Posterior cingulate gyrus (tissue), 11 donors: ENCODE results near the gene RAB3GAP2.
"Not testable (repeated sequence)": the region's sequence is repeated elsewhere in the genome, so short reads cannot be mapped to it uniquely, and the experiment has no call there.

Experiments
- DNase-seq, 10 donors: peaks; one replicate each; pipeline versions ENCODE4 v3.0.0 to v3.0.0-alpha.2; 2020 to 2021; ENCODE audit warnings: mixed read lengths in 3 of 10
- intact Hi-C: fragments of 100-400 bp; cut with DNase I; formaldehyde crosslinking; loops from one replicate; pipeline ENCODE4 v1.15.1; 2023

The RAB3GAP2 gene

DNA sequence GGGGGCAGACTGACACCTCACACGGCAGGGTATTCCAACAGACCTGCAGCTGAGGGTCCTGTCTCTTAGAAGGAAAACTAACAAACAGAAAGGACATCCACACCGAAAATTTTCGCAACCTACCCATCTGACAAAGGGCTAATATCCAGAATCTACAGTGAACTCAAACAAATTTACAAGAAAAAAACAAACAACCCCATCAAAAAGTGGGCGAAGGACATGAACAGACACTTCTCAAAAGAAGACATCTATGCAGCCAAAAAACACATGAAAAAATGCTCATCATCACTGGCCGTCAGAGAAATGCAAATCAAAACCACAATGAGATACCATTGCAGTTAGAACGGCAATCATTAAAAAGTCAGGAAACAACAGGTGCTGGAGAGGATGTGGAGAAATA is 26.4 kb downstream of the RAB3GAP2 start:
- DNase-seq, intact Hi-C loops: not testable (repeated sequence)

GRCh38 chr1:220243947-220244346 is 28.3 kb downstream of the RAB3GAP2 start:
- no peak for DNase-seq

GRCh38 chr1:220241072-220241663 is 31.1 kb downstream of the RAB3GAP2 start:
- no peak for DNase-seq
- intact Hi-C loops, result no loop called here

More at GRCh38 chr1:220243947-220244346, 28.3 kb downstream of the RAB3GAP2 start:
- intact Hi-C loops, result no loop called here

DNA sequence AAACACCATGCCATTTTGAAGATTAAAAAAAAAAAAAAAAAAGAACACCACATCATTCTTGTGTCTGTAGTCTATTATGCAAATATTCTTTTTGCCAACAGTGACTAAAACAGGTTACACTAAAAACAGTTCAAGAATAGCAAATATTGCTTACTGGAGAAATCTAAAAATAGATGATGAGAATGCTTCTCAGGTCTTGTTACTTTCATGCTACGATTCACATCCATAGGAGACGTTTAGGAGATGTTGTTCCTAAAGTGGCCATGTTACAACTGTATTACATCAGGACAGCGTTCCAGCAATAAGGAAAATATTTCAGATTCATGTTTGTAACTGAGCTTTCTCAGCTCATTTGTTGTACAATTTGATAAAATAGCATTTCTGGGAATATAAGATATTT is 32.3 kb downstream of the RAB3GAP2 start:
- no peak for DNase-seq
- intact Hi-C loops, result no loop called here

GRCh38 chr1:220239213-220239612 is 33.0 kb downstream of the RAB3GAP2 start:
- intact Hi-C loops, result no loop called here

GRCh38 chr1:220236278-220236677 is 36.0 kb downstream of the RAB3GAP2 start:
- intact Hi-C loops, result not testable (repeated sequence)

More at GRCh38 chr1:220239213-220239612, 33.0 kb downstream of the RAB3GAP2 start:
- no peak for DNase-seq

DNA sequence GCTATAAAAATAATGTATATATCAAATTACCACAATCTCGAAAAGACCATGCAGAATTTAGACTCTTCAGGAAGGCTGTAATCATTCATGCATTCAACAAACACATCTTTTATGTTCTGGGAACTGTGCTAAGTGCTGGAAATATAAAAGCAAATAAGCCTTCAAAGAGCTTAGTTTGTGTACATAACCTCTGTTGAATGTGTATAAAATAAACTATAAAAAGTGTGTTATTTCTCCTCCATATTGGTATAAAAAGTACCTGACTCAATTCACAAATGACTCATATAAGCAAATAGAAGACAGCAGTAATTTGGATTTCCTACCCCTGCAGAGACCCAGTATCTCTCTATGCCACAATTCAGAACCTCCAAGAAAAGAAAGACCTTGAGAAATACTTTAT is 36.8 kb downstream of the RAB3GAP2 start:
- intact Hi-C loops, result no loop called here

More at GRCh38 chr1:220236278-220236677, 36.0 kb downstream of the RAB3GAP2 start:
- DNase-seq, result not testable (repeated sequence)

GRCh38 chr1:220233927-220234326 is 38.3 kb downstream of the RAB3GAP2 start:
- intact Hi-C loops, result no loop called here
- DNase-seq, result no peak

More for the DNA sequence above, 36.8 kb downstream of the RAB3GAP2 start:
- DNase-seq, result no peak

GRCh38 chr1:220229771-220230170 is 42.5 kb downstream of the RAB3GAP2 start:
- intact Hi-C loops, result no loop called here
- no peak for DNase-seq

- intact Hi-C loops, result no loop called here
- DNase-seq, result no peak
Observed at GRCh38 chr1:220227393-220227792, 44.9 kb downstream of the RAB3GAP2 start.

GRCh38 chr1:220226752-220227151 is 45.5 kb downstream of the RAB3GAP2 start:
- no peak for DNase-seq
- intact Hi-C loops, result no loop called here

DNA sequence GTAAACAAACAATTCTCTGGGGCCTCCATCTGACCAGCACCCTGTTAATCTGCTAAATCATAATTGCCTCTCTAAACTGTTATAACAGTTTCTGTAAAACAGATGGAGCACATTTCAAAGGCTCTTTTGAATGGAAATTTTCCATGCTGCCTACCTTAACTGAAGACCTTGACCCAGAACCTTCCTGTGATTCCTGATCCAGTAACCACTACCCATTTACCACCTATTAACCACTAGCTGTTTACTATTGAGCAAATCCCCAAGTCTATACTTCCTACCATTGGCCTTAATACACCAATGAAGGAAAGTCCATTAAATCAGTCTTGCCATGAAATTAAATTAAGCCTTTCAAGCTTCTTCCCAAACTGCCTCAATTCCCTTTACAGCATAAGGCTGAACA is 46.3 kb downstream of the RAB3GAP2 start:
- DNase-seq, result no peak
- intact Hi-C loops, result no loop called here

GRCh38 chr1:220224611-220225124 is 47.6 kb downstream of the RAB3GAP2 start:
- intact Hi-C loops, result no loop called here
- DNase-seq, result no peak

GRCh38 chr1:220224033-220224432 is 48.2 kb downstream of the RAB3GAP2 start:
- DNase-seq, result no peak
- intact Hi-C loops, result no loop called here

- intact Hi-C loops, result no loop called here
- DNase-seq, result no peak
Observed at GRCh38 chr1:220222939-220223338, 49.3 kb downstream of the RAB3GAP2 start.

GRCh38 chr1:220221670-220222069 is 50.6 kb downstream of the RAB3GAP2 start:
- intact Hi-C loops, result no loop called here
- no peak for DNase-seq

DNA sequence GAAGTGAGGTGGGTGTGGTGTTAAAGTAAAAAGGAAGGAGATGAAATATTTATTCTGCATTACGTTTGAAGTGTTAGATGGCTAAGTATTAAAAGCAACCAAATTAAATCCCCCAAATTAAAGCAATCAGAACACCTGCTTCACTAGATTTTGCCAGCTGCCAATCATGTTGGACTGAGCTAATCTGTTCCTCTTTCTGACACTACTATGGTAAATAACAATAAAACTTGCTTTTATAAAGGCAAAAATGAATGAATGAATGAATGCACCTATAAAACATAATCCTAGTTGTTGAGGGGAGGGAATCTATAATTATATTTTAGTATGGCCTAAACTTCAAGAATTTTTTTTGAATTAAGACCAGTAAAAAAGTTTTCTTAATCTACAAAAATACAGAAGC is 51.0 kb downstream of the RAB3GAP2 start:
- intact Hi-C loops, result no loop called here
- no peak for DNase-seq

GRCh38 chr1:220220699-220221040 is 51.6 kb downstream of the RAB3GAP2 start:
- intact Hi-C loops, DNase-seq: not testable (repeated sequence)

DNA sequence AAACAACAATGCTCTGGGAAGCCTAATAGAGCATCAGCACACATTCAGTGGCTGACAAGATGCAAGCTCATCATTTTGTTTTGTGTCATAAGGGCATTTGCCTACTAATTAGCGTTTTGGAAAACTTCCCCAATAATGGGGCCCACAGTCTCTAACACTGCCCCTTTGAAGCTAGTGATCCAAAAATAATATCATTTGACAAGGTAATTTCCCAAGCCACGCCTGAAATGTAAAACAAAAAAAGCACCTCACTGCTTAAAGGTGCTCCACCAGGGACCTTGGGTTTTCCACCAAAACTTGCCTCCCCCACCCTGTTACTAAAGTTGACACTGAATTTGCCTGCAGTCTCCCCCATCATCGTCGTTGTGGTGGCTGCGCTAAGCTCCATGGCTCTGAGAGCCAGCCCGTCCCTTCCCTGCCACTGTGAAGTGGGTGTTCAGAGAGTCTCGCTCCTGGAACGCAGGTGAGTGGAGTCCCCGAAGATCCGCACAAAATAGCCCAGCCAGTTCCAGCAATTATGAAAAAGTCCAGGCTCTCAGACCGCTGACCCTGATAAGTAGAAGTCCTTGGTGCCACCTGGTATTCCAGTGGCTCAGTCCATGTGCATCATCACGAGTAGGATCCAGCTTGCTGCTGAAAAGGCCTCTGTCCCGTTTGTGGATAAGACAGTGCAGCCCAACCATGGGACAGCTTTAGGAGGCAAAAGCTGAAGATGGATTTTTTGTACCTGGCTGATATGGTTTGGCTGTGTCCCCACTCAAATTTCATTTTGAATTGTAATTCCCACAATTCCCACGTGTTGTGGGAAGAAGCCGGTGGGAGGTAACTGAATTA is 52.2 kb downstream of the RAB3GAP2 start:
- intact Hi-C loops, result loop anchor here (5.0 kb wide), 1 partner anchor 1302 kb away; no protein-coding TSS in a partner anchor
- DNase-seq, result no peak

DNA sequence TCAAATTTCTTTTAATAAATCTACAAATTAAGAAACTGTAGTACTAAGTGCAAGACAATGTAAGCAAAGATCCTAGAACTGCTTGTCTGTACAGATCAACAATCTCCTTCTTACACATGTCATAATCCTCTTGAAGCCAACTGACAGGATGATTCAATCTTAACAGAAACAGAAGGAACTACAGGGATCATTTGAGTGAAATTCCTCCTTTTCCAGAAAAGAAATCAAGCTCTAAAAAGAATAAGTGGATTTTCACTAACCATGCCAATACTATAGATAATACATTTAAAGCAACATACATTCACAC is 53.2 kb downstream of the RAB3GAP2 start:
- DNase-seq, result no peak
- intact Hi-C loops, result loop anchor here (5.0 kb wide), 1 partner anchor 1303 kb away; no protein-coding TSS in a partner anchor

DNA sequence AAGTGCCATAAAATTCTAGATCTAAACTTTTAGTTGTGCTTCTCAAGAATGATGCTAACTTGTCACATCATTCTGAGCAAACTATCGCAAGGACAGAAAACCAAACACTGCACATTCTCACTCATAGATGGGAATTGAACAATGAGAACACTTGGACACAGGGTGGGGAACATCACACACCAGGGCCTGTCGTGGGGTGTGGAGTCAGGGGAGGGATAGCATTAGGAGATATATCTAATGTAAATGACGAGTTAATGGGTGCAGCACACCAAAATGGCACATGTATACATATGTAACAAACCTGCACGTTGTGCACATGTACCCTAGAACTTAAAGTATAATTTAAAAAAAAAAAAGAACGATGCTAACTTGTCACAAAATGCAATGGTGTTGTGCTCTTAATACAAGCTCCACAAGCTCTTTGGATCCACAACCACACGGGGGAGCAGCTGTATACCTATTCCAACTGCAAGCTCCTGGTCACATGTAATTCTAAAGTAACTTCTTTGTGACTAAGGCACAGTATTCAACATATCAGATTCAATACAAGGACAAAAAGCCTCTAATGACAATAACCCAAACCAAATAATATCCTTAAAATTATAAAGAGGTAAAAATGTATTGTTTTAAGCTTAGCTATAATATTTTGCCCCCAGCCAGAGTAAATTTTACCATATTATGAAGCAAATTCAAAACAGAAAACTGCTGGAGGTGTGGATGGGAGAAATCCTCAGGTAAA is 53.7 kb downstream of the RAB3GAP2 start:
- peak in 8 of 10 donors; percentile 20 to 93 (median 58) for DNase-seq
- intact Hi-C loops, result loop anchor here (5.0 kb wide), 1 partner anchor 1304 kb away; no protein-coding TSS in a partner anchor
